Stimulated activated CD4-positive, alpha-beta T cell treated with anti-CD3 and anti-CD28 coated beads, Interleukin-1b, Interleukin-23, amount 100 ng/mL, for 24 hours (primary cell): Measurements from ENCODE around the gene MUC12.
"Not testable (repeated sequence)": the region's sequence is repeated elsewhere in the genome, so short reads cannot be mapped to it uniquely, and the experiment has no call there.

ENCODE experiments used
- DNase-seq, 4 experiments: peaks; one replicate each; pipeline ENCODE4 v3.0.0-alpha.2; 2020; ENCODE audit warnings: low read depth in 4 of 4, low spot score in 1 of 4

The MUC12 gene, protein sequence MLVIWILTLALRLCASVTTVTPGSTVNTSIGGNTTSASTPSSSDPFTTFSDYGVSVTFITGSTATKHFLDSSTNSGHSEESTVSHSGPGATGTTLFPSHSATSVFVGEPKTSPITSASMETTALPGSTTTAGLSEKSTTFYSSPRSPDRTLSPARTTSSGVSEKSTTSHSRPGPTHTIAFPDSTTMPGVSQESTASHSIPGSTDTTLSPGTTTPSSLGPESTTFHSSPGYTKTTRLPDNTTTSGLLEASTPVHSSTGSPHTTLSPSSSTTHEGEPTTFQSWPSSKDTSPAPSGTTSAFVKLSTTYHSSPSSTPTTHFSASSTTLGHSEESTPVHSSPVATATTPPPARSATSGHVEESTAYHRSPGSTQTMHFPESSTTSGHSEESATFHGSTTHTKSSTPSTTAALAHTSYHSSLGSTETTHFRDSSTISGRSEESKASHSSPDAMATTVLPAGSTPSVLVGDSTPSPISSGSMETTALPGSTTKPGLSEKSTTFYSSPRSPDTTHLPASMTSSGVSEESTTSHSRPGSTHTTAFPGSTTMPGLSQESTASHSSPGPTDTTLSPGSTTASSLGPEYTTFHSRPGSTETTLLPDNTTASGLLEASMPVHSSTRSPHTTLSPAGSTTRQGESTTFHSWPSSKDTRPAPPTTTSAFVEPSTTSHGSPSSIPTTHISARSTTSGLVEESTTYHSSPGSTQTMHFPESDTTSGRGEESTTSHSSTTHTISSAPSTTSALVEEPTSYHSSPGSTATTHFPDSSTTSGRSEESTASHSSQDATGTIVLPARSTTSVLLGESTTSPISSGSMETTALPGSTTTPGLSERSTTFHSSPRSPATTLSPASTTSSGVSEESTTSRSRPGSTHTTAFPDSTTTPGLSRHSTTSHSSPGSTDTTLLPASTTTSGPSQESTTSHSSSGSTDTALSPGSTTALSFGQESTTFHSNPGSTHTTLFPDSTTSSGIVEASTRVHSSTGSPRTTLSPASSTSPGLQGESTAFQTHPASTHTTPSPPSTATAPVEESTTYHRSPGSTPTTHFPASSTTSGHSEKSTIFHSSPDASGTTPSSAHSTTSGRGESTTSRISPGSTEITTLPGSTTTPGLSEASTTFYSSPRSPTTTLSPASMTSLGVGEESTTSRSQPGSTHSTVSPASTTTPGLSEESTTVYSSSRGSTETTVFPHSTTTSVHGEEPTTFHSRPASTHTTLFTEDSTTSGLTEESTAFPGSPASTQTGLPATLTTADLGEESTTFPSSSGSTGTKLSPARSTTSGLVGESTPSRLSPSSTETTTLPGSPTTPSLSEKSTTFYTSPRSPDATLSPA (N-terminal part only)

DNA sequence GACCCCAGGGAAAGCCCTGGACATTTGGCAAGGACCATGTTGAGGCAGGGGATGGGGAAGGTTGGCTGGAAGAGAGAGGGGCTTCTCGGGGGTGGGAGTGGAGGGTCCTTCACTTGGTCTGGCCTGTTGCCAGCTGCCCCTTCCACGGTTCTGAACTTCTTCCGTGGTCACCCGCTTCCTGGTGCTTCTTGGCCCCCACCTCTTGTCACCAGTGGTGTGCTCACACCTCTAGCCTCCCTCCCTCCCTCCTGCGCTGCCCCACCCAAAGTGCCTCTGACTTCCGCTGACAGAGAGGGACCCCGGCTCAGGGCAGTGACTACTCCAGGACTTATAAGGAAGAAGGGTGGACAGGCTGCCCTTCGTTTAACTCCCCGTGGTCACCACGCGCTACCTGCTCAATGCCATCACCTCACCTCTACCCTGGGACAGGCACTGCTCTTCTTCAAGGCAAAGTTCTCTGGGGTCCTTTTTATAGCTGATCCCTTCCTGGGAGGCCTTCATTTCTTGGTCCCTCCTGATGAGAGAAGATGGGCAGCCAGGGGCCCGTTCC lies at the start of gene MUC12:
TSS of gene MUC12 (plus strand) at position 500 of the 550 bp plus-strand sequence. CDS start 58 bp downstream, outside the sequence.
- no peak for DNase-seq

DNA sequence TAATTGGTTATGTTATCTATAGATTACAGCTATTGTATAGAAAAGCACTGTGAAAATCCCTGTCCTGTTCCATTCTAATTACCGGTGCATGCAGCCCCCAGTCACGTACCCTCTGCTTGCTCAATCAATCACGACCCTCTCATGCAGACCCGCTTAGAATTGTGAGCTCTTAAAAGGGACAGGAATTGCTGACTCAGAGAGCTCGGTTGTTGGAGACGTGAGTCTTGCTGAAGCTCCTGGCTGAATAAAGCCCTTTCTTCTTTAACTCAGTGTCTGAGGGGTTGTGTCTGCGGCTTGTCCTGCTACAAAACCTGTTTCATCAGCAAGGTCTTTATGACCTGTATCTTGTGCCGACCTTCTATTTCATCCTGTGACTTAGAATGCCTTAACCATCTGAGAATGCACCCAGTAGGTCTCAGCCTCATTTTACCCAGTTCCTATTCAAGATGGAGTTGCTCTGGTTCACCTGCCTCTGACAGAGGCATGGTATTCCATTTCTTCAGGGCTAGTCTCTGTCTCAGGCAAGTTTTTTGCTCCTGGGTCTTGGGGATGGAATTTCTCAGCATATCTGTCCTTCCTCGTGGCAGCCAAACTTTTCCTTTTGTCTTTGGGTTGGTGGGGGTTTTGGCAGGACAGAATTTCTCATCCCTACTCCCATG lies 49.5 kb upstream of the MUC12 start:
- DNase-seq = not testable (repeated sequence)

DNA sequence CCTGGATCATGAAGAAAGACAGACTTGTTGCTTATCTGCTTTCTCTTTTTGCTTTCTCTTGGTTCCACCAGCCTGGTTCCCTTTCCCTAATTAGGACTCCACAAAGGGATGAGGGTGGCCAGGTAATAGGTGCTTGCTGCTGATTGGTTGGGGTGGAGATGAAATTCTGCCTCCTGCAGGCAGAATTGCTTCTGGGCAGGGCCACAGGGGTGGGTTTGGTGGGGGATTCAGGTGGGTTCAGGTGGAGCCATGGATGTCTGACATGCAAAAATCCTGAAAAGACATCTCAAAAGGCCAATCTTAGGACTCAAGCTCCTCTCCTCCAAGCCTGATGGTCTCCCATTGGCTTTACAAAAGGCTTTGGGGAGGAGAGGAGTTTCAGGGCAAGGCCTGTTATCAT lies 48.3 kb upstream of the MUC12 start:
- no peak for DNase-seq

DNA sequence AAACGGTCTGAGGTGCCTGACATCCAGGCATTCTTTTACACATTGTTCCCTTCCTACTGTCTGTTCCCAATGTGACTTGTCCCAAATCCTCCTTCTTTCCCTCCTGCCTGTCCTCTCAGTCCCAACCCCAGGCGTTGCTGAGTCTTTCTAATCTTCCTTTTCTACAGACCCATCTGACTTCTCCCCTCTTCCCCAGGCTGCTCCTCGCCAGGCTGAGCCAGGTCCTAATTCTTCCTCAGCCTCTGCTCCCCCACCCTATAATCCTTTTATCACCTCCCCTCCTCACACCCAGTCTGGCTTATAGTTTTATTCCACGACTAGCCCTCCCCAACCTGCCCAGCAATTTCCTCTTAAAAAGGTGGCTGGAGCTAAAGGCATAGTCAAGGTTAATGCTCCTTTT lies 45.7 kb upstream of the MUC12 start:
- not testable (repeated sequence) for DNase-seq

DNA sequence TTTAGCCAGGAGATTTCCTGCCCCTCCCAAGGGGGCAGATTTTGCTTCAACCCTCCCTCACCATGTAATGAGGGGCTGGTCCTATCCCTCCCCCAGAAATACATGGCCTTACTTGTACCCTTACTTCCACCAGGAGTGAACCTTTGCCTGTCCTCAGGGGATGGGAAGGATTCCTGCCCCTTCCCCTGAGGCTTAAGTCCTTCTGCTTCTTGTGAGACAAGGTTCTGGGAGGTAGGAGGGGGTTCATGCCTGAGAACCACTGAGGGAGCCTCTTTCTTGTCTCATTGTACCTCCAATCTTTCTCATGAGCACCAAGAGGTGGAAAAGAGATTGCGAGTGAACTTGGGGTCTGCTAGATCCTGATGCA lies 39.6 kb upstream of the MUC12 start:
- DNase-seq = no peak

DNA sequence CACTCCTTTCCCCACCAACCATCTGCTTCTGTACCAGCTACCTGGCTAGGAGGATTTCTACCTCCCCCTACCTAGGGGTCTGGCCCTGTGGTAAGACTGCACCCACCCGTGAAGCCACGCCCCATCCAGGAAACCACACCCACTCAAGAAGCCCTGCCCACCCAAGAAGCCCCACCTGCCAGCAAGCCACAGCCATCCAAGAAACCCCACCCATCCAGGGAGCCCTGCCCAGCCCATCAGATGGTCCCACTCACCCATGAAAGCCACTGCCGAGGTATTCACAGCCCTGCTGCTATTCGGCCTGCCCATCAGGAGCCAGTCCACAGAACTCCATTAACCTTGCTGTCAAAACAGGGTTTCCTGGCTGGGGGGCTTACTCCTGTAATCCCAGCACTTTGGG lies 35.6 kb upstream of the MUC12 start:
- DNase-seq = no peak

DNA sequence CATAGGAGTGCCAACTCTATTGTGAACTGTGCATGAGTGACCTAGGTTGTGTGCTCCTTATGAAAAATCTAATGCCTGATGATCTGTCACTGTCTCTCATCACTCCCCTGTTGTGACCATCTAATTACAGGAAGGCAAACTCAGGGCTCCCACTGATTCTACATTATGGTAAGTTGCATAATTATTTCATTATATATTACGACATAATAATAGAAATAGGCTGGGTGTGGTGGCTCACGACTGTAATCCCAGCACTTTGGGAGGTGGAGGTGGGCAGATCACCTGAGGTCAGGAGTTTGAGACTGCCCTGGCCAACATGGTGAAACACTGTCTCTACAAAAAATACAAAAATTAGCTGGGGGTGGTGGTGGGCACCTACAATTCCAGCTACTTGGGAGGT lies 34.0 kb upstream of the MUC12 start:
- not testable (repeated sequence) for DNase-seq

DNA sequence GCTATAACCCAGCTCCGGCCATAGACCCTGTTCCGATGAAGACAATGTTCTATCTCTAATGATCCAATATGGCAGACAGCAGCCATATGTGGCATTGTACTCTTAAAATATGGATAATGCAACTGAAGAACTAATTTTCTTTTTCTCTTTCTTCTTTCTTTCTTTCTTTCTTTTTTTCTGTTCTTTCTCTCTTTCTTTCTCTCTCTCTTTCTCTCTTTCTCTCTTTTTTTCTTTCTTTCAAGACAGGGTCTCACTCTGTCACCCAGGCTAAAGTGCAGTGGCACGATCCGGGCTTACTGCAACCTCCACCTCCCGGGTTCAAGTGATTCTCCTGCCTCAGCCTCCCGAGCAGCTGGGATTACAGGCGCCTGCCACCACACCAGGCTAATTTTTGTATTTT lies 33.2 kb upstream of the MUC12 start:
- not testable (repeated sequence) for DNase-seq

DNA sequence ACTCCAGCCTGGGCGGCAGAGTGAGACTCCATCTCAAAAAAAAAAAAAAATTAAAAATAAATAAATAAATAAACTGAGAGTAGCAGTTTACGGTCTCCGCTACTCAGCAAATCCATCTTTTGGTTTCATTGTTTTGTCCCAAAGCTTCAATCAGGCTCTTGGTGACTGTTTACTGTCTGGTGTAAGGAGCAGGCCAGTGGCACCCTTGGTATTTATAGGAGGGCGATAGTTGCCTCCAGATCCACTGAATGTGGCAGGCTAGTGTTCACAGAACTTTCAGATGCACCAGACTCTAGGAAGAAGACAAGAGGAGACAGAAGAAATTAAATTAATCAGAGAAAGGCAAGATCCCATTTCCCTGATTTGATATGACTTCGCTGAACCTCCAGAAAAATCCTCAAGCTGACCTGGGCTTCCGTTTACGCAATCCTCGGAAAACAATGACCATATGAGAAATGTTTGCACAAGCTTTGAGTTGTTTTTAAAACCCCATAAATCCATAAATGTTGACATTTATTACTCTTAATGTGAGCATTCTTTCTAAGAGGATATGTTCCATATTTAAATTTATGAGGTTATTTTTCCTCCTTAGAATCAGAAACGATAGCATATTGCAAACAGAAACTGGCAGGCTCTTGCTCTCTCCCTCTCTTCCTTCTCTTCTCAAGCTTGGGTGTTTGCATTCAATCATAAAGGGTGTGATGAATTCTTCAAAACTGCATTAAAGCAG lies 27.2 kb upstream of the MUC12 start:
- no peak for DNase-seq

DNA sequence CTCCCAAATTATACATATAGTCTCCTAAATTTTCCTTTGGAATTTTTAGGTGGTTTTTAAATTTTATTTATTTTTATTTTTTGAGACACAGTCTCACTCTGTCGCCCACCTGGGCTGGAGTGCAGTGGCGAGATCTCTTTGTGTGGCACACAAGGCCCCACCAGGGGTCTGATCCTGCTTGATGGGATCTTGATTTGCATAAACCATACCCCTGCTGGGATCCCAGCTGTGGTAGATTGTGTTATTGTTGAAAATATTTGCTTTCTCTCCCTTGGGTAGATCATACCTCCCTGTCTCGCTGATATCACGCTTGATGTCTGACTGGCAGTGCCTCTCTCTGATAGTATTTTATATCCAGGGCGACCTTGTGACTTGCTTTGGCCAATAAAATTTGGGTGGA lies 25.7 kb upstream of the MUC12 start:
- DNase-seq = no peak

DNA sequence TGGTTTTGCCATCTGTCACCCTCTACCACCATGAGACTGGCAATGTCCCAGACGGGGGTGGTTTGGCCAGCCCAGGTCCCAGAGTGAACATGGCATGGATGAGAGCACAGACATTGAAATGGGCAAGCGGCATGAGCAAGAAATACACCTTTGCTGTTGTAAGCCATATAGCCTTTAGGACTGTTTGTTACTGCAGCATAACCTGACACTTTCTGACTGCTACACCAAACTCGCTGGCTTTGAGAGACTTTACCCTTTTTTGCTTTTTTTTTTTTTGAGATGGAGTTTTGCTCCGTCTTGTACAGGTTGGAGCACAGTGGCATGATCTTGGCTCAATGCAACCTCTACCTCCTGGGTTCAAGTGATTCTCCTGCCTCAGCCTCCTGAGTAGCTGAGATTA lies 25.2 kb upstream of the MUC12 start:
- DNase-seq = no peak

DNA sequence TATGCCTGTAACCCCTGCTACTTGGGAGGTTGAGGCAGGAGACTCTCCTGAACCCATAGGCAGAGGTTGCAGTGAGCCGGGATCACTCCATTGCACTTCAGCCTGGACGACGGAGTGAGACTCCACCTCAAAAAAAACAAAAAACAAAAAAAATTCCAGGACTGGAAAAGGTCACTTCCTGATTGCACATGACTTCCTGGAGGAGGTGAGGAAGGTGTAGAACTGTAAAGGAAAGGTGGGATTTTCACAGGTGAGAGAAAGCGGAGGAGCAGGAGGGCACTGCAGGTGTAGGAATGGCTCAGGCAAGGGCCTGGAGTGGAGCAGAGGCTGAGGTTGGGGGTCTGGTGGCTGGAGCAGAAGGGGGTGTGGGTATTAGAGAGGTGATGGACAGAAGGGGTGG lies 23.3 kb upstream of the MUC12 start:
- no peak for DNase-seq

DNA sequence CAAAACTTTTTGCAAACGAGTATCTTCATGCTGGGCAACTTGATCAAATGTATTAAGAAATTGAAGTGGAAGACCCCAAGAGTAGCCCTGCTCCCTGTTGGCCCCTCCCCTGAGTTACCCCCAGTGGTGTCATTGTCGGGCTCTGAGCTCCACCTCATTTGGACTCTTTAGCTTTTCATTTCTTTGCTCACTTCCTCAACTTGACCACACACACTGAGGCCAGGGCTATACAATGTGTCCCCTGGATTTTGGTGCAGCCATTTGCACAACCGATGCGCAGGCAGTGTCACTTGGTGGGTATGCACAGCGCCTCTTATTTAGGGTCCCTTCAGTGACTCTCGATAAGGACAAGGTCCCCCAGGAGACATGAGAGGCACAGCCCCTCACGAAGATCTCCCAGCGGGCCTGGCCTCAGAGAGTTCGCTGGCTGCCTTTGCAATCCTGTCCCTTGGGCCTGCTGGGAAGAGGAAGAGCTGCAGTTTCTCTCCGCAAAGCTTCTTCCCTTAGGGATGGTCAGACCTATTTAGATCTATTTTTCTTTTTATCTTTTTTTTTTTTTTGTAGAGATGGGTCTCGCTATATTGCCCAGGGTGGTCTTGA lies 22.5 kb upstream of the MUC12 start:
- no peak for DNase-seq

DNA sequence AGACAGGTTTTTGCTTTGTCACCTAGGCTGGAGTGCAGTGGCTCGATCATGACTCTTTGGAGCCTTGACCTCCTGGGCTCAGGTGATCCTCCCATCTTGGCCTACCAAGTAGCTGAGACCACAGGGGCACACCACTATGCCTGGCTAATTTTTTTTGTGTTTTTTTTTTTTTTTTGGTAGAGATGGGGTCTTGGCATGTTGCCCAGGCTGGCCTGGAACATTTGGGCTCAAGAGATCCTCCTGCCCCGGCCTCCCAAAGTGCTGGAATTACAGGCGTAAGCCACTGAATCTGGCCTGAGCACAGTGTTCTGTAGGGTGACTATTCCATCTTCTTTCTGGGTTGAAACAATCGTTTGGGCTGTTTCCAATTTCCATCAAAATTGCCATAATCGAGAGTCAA lies 21.6 kb upstream of the MUC12 start:
- DNase-seq = no peak

DNA sequence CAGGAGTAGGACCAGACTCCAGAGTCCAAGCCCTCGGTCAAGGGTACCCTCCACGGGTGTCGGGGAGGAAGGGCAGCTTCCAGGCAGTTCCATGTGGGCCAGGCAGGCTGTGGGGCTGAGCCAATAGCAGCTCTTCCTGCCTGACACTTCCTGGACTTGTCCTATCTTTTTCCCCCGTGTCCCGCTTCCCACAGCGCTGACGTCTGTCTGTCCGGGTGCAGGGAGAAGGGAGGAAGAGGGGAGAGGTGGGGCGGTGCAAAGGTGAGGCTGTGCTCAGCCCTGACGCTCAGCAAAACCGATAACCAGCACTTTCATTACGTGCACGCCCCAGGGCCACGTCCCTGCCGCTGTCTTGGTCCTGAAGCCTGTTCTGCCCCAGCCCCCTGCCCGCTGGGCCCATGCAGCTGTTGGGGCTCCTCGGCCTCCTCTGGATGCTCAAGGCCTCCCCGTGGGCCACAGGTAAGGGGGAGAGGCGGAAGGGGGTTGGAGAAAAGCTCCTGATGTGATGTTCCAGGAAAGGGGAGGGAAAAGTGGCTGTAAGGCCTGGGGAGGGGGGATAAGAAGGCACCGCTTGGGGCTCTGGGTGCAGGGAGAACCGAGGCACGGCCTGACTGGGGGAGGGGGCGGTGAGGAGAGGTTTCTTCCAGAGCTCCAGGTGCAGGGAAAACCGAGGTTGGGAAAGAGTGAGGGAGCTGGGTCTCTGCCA lies 20.0 kb upstream of the MUC12 start, which contains the start of gene MUC3A:
TSS of gene MUC3A (plus strand) at position 308 of the 706 bp plus-strand sequence. CDS start at position 399, 91 bp downstream.
- no peak for DNase-seq

DNA sequence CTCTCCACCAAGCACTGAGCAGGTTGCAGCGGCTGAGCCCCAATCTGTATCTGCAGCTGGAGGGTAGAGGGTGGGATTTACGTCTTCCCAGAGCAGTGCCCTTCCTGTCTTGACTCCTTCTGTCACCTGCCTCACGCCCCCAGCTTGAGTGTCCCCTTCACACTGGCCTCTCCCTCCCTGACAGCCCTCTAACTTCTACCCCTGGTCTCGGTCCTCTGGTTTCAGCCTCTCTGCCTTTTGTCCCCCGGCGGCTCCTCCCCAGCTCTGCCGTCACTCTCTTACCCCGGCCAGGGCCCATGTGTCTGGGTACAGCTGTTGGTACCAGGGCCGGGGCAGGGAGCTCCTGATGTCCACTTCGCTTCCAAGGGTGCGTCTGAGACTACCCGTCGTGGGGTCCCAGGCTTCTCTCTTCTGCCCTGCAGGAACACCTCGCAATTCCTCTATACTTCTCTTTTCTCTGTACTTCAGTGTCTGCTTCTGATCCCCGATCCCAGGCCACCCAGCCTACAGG lies 19.4 kb upstream of the MUC12 start:
- DNase-seq = no peak

DNA sequence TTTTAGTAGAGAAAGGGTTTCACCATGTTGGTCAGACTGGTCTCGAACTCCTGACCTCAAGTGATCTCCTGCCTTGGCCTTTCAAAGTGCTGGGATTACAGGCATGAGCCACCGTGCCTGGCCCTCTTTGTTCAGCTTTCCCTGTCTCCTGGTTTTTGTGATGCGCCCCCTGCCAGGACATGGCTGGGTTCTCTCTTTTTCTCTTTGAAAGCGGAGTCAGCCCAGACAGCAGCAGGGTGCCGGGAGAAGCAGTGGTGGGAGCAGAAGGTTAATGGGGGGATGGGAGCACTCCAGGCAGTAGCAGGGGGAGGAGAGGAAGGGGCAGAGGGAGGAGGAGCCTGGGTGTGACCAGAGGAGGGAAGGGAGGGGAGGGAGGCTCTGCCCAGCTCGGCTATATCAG lies 18.2 kb upstream of the MUC12 start:
- DNase-seq = no peak

DNA sequence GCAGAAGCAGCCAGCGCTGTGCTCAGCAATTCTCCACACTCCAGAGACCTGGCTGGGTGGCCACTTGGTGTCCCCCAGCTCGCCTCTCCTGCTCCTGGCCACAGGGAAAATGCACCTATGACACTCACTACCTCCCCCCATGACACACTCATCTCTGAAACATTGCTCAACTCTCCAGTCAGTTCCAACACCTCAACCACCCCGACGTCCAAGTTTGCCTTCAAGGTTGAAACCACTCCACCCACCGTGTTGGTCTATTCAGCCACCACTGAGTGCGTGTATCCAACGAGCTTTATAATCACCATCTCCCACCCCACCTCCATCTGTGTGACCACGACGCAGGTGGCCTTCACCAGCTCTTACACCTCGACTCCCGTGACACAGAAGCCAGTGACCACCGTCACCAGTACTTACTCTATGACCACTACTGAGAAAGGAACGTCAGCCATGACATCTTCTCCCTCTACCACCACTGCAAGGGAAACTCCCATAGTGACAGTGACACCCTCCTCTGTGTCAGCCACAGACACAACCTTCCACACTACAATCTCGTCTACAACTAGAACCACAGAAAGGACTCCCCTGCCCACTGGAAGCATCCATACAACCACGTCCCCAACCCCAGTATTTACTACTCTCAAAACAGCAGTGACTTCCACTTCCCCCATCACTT lies 17.3 kb upstream of the MUC12 start:
- no peak for DNase-seq
